HL-60 (cell line): ENCODE data around the gene PARP12.

Source experiments
- CTCF ChIP-seq: IDR thresholded peaks from one replicate; pipeline ENCODE4 v1.5.1; 2011; ENCODE audit warnings: low read length, control low read depth, inconsistent platforms; ENCODE audit not compliant: insufficient read depth
- GABPA ChIP-seq: IDR thresholded peaks from 2 replicates; pipeline ENCODE4 v1.6.1; 2012; ENCODE audit warnings: low read depth
- POLR2AphosphoS5 ChIP-seq: IDR thresholded peaks from 2 replicates; pipeline ENCODE4 v1.6.1; 2012; ENCODE audit warnings: low read depth
- REST ChIP-seq: IDR thresholded peaks from 2 replicates; pipeline ENCODE4 v1.6.1; 2012; ENCODE audit warnings: low read depth; ENCODE audit not compliant: insufficient replicate concordance
- SPI1 ChIP-seq: IDR thresholded peaks from 2 replicates; pipeline ENCODE4 v1.6.1; 2012; ENCODE audit warnings: low read depth, mild to moderate bottlenecking, borderline replicate concordance

- TF ChIP-seq POLR2AphosphoS5 = no peak
- no peak for TF ChIP-seq CTCF
- no peak for TF ChIP-seq GABPA
- TF ChIP-seq REST = no peak
- no peak for TF ChIP-seq SPI1
These were observed 15.6 kb upstream of the PARP12 start for GRCh38 chr7:140078392-140078791.
